Mucosa of gallbladder (tissue), 1 donor: Measurements from ENCODE around the gene PPP4R3A. TPM values are rescaled to one million over a fixed set of nuclear protein-coding genes. Genes with fewer than 3 reads are reported as not detected.
"Not testable (repeated sequence)": the region's sequence is repeated elsewhere in the genome, so short reads cannot be mapped to it uniquely, and the experiment has no call there.

Experiments used
- DNase-seq: peaks from one replicate; pipeline ENCODE4 v3.0.0-alpha.2; 2020; ENCODE audit warnings: low spot score
- total RNA-seq: library from RNA; stranded (reverse); gene quantifications from one replicate; pipeline ENCODE4 v1.2.1, GENCODE V29; 2021
- donor health status: DM: no; HTN: no; CAD: no.

The PPP4R3A gene
- total RNA-seq, 1 donor from 2014 or later = 72.3 TPM

GRCh38 chr14:91503000-91503504, 7.1 kb downstream of the PPP4R3A start:
- no peak for DNase-seq

DNA sequence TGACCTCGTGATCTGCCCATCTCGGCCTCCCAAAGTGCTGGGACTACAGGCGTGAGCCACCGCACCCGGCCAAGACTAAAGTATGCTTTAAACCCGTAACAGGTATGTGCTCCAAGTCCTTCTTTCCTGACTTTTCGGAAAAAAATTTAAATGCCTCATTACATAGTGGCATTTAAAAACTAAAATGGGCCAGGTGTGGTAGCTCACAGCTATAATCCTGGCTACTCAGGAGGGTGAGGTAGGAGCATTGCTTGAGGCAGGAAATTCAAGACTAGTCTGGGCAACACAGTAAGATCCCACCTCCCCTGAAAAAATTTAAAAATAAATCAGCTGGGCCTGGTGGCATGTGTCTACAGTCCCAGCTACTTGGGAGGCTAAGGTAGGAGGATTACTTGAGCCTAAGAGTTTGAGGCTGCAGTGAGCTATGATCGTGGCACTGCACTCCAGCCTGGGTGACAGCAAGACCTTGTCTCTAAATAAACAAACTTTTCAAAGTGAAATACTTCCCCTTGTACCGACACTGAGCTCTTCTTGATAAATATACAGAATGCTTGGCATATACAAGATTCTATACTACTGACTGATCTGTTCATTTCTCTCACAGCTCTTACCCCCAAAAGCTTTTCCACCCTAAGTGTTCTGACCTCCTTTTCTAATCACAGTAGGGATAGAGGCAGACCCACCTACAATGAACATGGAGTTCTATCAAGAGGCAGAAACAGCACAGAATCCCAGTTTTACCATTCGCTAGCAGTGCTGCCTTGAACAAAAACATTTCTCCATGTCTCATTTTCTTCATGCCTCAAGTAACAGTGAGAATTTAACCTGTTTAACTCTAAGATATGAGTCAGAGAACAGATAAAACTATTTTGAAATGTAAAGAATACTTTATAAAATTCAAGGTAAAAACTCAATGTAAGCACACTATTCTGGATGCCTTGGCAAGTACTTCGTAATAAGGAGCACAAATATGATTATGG, 7.9 kb downstream of the PPP4R3A start:
- DNase-seq = no peak

DNA sequence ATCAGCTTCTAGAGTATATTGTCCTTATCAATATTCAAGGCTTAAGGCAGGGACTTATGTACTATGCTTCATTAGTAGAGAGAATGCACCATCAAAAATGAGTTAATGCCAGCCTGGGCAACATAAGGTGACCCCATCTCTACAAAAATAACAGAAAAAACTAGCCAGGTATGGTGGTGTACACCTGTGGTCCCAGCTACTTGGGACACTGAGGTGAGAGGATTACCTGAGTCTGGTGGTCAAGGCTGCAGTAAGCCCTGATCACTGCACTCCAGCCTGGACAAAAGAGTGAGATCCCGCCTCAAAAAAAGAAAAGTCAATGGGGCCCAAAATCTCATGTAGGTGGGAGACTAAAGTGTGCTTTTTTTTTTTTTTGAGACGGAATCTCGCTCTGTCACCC, 8.8 kb downstream of the PPP4R3A start:
- DNase-seq = no peak

DNA sequence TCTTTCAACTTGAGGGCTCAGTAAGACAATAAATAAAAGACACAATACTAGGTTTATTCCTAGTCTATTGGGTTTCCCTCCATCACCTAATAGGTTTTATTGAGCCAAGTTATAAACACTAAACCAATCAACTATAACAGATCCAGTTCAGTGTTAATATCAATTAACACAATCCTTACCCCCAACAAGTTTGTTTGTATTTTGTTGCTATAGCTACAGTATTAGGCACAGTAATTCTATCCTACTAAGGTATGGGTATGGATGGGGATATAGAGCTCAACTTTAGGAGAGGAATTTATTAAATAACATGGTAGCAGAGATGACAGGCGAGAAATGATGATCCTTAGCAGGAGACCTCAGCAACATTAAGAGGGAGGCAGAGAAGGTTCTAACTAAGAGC, 13.3 kb downstream of the PPP4R3A start:
- no peak for DNase-seq

DNA sequence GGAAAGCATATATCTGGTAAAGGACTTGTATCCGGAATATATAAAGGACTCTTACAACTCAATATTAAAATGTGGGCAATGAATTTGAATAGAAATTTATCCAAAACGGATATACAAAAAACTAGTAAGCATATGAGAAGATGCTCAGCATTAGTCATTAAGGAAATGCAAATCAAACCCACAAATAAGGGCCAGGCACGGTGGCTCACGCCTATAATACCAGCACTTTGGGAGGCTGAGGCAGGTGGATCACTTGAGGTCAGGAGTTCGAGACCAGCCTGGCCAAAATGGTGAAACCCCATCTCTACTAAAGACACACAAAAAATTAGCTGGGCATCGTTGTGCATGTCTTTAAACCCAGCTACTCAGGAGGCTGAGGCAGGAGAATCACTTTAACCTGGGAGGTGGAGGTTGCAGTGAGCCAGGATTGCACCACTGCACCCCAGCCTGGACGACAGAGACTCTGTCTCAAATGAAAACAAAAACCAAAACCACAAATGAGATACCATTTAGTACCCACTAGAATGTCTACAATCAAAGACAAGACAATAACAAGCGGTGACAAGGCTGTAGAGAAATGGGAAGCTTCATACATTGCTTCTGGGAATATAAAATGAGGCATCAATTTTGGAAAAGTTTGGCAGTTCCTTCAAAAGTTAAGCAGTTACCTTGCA, 15.6 kb downstream of the PPP4R3A start:
- DNase-seq = not testable (repeated sequence)

- DNase-seq = no peak
Measured at GRCh38 chr14:91493169-91493568, 16.9 kb downstream of the PPP4R3A start.

GRCh38 chr14:91484744-91485143, 25.4 kb downstream of the PPP4R3A start:
- no peak for DNase-seq

DNA sequence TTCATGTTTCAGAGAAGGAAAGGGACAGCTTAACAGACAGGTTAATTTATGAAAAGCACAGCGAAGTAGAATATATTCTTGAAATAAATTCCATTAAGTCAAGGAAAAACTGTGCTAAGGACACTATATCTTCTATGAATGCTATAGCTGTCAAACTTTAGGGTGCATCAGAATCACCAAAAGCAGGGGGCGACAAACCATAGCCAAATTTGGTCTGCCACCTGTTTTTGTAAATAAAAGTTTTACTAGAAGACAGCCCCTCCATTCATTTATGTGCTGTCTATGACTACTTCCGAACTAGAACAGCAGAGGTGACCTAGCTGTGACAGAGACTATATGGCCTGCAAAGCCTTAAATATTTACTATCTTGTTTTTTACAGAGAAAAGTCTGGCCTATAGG, 25.9 kb downstream of the PPP4R3A start:
- no peak for DNase-seq

DNA sequence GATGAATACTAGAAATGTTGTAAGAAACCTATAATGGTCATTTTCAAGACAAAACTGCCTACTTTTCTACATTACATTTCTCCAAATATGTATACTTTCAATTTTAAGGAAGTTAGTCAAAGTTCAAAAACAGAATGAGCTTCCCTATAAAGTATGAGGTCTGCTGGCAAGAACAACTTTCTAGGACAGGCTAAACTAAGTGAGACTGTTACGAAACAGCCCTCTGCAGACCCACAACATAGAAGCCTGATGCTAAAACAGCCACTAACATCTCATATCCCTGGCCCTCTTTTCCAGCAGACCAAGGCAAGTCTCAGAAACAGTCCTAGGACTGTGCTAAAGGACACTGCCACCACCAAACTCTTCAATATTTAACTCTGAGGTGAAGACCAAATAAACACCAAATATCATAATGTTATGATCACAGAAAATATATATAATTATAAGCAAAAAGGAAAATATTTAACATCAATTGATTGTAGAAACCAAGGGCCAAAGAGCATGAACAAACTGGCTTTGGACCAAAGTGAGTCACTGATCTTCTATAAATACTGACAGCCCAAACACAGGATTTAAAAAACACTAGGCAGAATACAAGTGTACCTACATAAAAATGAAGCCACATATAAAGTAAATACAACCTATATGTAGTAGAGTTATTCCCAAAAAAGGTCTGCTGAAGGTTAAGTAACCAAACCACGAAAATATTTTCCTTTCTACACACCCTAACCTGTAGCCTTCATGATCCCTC, 27.7 kb downstream of the PPP4R3A start:
- DNase-seq = peak; percentile 18

DNA sequence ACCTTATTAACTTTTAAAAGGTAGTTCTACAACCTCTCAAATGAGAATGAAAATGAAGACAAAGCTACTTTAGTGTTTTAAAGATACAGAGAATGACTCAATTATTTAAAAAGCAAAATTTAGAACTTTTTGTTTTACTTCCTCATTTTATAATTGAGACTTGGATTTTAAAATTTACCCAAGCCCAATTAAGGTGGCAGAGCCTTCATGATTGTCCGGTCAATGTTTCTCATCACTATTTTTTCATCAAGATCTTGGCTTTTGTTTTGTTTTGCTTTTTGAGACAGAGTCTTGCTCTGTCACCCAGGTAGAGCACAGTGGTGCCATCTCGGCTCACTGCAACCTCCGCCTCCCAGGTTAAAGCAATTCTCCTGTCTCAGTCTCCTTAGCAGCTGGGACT, 32.7 kb downstream of the PPP4R3A start:
- DNase-seq = no peak

DNA sequence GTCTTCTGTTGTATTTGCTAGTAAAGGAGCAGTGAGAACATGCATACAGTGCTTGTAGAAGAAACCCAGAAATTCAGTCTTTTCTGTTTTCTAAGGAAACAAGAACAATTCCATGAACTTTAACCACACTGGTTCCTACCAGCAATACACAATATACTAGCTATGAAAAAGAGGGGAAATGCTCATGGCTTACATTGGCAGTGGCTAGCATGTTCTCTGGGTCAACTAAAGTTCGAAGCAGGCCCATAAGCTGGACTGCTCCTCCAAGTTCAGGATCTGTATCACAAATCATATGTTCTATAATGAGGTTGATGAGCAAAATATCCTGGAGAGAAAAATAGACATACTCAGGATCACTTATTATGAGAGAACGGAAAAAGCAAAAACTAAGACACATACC, 37.1 kb downstream of the PPP4R3A start:
- no peak for DNase-seq

DNA sequence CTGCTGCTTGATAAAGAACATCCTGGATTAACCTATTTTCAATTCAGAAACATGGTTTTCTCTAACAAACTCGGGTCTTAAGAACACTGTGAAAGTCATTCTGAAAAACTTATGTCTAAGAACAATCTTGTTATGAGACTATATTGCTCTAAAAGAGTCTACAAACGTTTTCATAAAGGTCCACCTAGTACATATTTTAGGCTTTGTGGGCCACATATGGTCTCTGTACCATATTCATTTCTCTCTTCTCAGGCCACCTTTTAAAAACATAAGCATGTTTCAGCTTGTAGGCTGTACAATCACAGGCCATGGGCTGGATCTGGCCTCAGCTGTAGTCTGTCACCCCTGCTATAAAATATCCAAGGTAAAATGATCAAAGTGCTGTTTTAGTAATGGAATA, 39.9 kb downstream of the PPP4R3A start:
- no peak for DNase-seq

GRCh38 chr14:91466192-91466591, 43.9 kb downstream of the PPP4R3A start:
- no peak for DNase-seq

DNA sequence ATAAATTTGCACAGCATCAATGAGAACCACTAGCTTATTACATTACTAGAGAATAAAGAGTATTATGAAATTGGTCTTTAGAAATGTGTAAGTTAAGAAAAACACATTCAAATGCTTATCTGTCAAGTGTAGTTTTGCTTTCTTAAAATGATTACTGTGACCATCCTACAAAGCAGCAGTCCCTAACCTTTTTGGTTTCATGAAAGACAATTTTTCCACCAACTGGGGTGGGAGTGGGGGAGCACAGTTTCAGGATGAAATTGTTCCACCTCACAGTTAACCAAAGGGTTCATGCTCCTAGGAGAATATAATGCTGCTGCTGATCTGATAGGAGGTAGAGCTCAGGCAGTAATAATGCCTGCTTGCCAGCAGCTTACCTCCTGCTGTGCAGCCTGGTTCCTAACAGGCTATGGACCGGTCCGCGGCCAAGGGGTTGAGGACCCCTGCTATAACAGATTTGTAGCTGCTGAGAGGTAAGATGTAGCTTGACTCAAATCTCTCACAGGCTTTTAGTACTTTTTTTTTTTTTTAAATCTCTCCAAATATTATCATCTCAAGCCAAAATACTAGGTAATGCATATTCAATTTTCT, 45.4 kb downstream of the PPP4R3A start:
- no peak for DNase-seq

DNA sequence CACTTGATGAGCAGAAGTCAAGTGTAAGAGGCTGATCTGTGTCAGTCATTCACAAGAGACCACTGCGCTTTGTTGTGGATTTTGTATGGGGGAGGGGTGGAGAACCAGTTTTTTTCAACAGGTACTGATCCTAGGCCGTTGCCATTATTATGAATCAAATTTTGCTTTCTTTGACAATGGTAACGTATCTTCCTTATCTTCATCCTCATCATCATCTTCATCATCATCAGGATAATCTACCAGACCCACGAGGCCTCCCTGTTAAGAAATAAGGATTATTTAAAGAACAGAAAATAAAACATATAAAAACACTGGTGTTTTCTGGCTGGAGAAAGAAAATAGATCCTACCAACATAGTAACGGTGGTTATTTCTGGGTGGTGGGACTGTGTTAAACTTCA, 51.5 kb downstream of the PPP4R3A start:
- DNase-seq = no peak

DNA sequence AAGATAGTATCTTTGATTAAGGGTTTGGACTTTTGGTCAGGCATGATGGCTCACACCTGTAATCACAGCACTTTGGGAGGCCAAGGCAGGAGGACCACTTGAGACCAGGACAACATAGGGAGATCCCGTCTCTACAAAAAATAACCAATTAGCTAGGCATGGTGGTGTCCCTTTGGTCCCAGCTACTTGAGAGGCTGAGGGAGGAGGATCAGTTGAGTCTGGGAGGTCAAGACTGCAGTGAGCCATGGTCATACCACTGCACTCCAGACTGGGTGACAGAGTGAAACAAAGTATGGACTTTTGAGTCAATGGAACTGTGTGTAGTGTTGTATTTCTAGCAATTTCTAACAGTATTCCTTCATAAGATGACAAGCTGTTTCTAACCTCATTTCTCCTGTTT, 53.8 kb downstream of the PPP4R3A start:
- DNase-seq = no peak

- DNase-seq = no peak
Measured at GRCh38 chr14:91454580-91454979, 55.5 kb downstream of the PPP4R3A start.

- no peak for DNase-seq
Measured at GRCh38 chr14:91454155-91454554, 56.0 kb downstream of the PPP4R3A start.

DNA sequence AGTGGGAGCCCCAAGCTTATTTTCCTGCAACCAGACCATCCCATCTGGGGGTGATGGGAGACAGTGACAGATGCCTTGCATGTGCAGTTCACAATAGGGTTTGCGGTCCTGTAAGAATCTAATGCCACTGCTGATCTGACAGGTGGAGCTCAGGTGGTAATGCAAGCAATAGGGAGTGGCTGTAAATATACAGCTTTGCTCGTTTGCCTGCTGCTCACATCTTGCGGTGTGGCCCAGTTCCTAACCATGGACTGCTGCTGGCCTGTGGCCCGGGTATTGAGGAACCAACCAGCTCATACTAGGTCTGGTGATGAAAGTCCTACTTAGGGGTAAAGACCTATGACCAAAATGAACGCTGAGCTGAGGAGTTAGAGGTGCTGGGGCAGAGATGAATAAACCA, 56.4 kb downstream of the PPP4R3A start:
- DNase-seq = no peak

- no peak for DNase-seq
Measured at GRCh38 chr14:91444335-91445020, 65.6 kb downstream of the PPP4R3A start.

DNA sequence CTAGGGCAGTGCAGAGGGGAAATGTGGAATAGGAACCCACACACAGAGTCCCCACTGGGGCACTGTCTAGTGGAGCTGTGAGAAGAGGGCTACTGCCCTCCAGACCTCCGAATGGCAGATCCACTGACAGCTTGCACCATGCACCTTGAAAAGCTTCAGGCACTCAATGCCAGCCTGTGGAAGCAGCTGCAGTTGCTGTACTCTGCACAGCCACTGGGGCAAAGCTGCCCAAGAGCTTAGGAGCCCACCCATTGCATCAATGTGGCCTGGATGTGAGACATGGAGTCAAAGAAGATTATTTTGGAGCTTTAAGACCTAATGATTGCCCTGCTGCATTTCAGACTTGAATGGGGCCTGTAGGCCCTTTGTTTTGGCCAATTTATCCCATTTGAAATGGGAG, 70.8 kb downstream of the PPP4R3A start:
- no peak for DNase-seq
